OCI-LY7 (cell line): ENCODE data around the gene PHPT1. TPM values are rescaled to one million over a fixed set of nuclear protein-coding genes. Genes with fewer than 3 reads are reported as not detected.

Experiments
- BruUV-seq: library from RNA; stranded (reverse); fragments of 400-500 nt; replicated peaks from 2 replicates; lab custom pipeline; 2021; lab: Mats Ljungman, UMichigan
- CTCF ChIA-PET: fragments of 300-600 bp; sonication (Branson Sonifier 250); formaldehyde crosslinking; loops from one replicate; lab custom pipeline; 2022; ENCODE audit warnings: antibody characterized with exemption; ENCODE audit not compliant: unreplicated experiment; lab: Charles Lee
- POLR2A ChIA-PET: fragments of 300-600 bp; sonication (Branson Sonifier 250); formaldehyde crosslinking; loops from one replicate; lab custom pipeline; 2022; ENCODE audit warnings: antibody characterized with exemption; lab: Charles Lee
- DNase-seq: peaks from one replicate; pipeline ENCODE4 v3.0.0-alpha.2; 2015; ENCODE audit warnings: low spot score
- H2AFZ ChIP-seq: fragments of 200-600 bp; sonication (generic), shearing (Covaris generic); 2 replicates; pipeline ENCODE4 v1.6.1; 2014; ENCODE audit warnings: mild to moderate bottlenecking, antibody characterized with exemption, low read length, moderate library complexity
- H3K27ac ChIP-seq: fragments of 200-600 bp; sonication (generic); 2 replicates; pipeline ENCODE4 v1.5.1; 2014; ENCODE audit warnings: mixed run types, low read depth, mild to moderate bottlenecking, moderate library complexity, low read length, inconsistent platforms; ENCODE audit not compliant: poor library complexity, severe bottlenecking
- H3K36me3 ChIP-seq: fragments of 200-600 bp; sonication (generic); 2 replicates; pipeline ENCODE4 v1.6.1; 2014; ENCODE audit warnings: mild to moderate bottlenecking, antibody characterized with exemption, low read length, moderate library complexity, mixed read lengths; ENCODE audit not compliant: insufficient read depth
- H3K4me1 ChIP-seq: fragments of 200-600 bp; sonication (generic); 2 replicates; pipeline ENCODE4 v1.5.1; 2014; ENCODE audit warnings: mild to moderate bottlenecking, low read length; ENCODE audit not compliant: insufficient read depth, poor library complexity, severe bottlenecking
- H3K4me2 ChIP-seq: fragments of 200-600 bp; sonication (generic); 2 replicates; pipeline ENCODE4 v1.6.1; 2014; ENCODE audit warnings: mild to moderate bottlenecking, low read length
- H3K4me3 ChIP-seq: fragments of 200-600 bp; sonication (generic); 2 replicates; pipeline ENCODE4 v1.5.1; 2014; ENCODE audit warnings: mild to moderate bottlenecking, low read depth, low read length; ENCODE audit not compliant: poor library complexity, severe bottlenecking
- H3K79me2 ChIP-seq: fragments of 200-600 bp; sonication (generic); 2 replicates; pipeline ENCODE4 v1.6.1; 2016; ENCODE audit warnings: low read depth, mild to moderate bottlenecking, low read length, moderate library complexity, mixed read lengths; ENCODE audit not compliant: insufficient read depth
- H3K9me2 ChIP-seq: fragments of 200-600 bp; sonication (generic); 2 replicates; pipeline ENCODE4 v1.6.1; 2016; ENCODE audit warnings: mild to moderate bottlenecking, low read length, mixed read lengths; ENCODE audit not compliant: insufficient read depth
- H3K9me3 ChIP-seq: fragments of 200-600 bp; sonication (generic); 2 replicates; pipeline ENCODE4 v1.6.1; 2014; ENCODE audit warnings: mild to moderate bottlenecking, mixed run types, low read length, mixed read lengths
- H4K20me1 ChIP-seq: fragments of 200-600 bp; sonication (generic); 2 replicates; pipeline ENCODE4 v1.6.1; 2014; ENCODE audit warnings: mild to moderate bottlenecking, antibody characterized with exemption, low read length, moderate library complexity, mixed read lengths; ENCODE audit not compliant: insufficient read depth
- CTCF ChIP-seq: fragments of 200-600 bp; sonication (generic); conservative IDR thresholded peaks from 2 replicates; pipeline ENCODE4 v1.5.1; 2014; ENCODE audit warnings: mild to moderate bottlenecking, antibody characterized with exemption, low read length, moderate library complexity, mixed read lengths
- EZH2phosphoT487 ChIP-seq: fragments of 200-600 bp; sonication (generic); IDR thresholded peaks from 2 replicates; pipeline ENCODE4 v1.6.1; 2018; ENCODE audit warnings: low read depth, borderline replicate concordance, mild to moderate bottlenecking, mixed run types, antibody characterized with exemption, low read length, moderate library complexity, mixed read lengths
- intact Hi-C: fragments of 100-400 bp; cut with micrococcal nuclease; formaldehyde crosslinking; loops from one replicate; pipeline ENCODE4 v1.10.0; 2022; ENCODE audit not compliant: unreplicated experiment
- total RNA-seq, 2 experiments: library from RNA; depleted of rRNA in 1 of 2; stranded (reverse); fragments of >200 nt in 1 of 2; shearing (Covaris generic) in 1 of 2; gene quantifications; 2 replicates each; pipeline ENCODE4 v1.2.3, GENCODE V29; 2014 to 2022

The PHPT1 gene
- total RNA-seq, 2 experiments from 2014 or later: 49.9 to 56.9 TPM

- no peak overlapping the region for H3K4me2 ChIP-seq
- H3K79me2 ChIP-seq: no peaks in the 10 kb centered on the region
- intact Hi-C loops: no loop called here
- no peaks in the 10 kb centered on the region for H3K9me2 ChIP-seq
- no peak overlapping the region for H3K4me3 ChIP-seq
- CTCF ChIA-PET: no interaction called here
- no peaks in the 10 kb centered on the region for H3K9me3 ChIP-seq
- H3K4me1 ChIP-seq: no peaks in the 10 kb centered on the region
- H3K27ac ChIP-seq: no peak overlapping the region
- H2AFZ ChIP-seq: no peak overlapping the region
- POLR2A ChIA-PET: no interaction called here
- no peaks in the 10 kb centered on the region for H4K20me1 ChIP-seq
- H3K36me3 ChIP-seq: peaks cover 57% of the 10 kb centered on the region
- TF ChIP-seq CTCF: no peak
- no peak for TF ChIP-seq EZH2phosphoT487
- BruUV-seq: no TSS peak
- no peak for DNase-seq
Measured at GRCh38 chr9:136823136-136824046, 25.8 kb upstream of the PHPT1 start.

- intact Hi-C loops: no loop called here
- POLR2A ChIA-PET: no interaction called here
Measured at GRCh38 chr9:136824496-136825225, 24.5 kb upstream of the PHPT1 start.

More at GRCh38 chr9:136824496-136825225, 24.5 kb upstream of the PHPT1 start:
- no peaks in the 10 kb centered on the region for H3K4me1 ChIP-seq
- CTCF ChIA-PET: no interaction called here
- no peak overlapping the region for H2AFZ ChIP-seq
- TF ChIP-seq CTCF: no peak
- BruUV-seq: no TSS peak
- peaks cover 65% of the 10 kb centered on the region for H3K36me3 ChIP-seq
- H3K9me2 ChIP-seq: no peaks in the 10 kb centered on the region
- no peak for DNase-seq
- no peaks in the 10 kb centered on the region for H4K20me1 ChIP-seq
- no peak overlapping the region for H3K27ac ChIP-seq
- no peaks in the 10 kb centered on the region for H3K79me2 ChIP-seq
- no peak overlapping the region for H3K4me2 ChIP-seq
- no peak overlapping the region for H3K4me3 ChIP-seq
- no peaks in the 10 kb centered on the region for H3K9me3 ChIP-seq
